ENCODE data around the gene ZFP42.
"Not testable (repeated sequence)": the region's sequence is repeated elsewhere in the genome, so short reads cannot be mapped to it uniquely, and the experiment has no call there.

The ZFP42 gene

DNA sequence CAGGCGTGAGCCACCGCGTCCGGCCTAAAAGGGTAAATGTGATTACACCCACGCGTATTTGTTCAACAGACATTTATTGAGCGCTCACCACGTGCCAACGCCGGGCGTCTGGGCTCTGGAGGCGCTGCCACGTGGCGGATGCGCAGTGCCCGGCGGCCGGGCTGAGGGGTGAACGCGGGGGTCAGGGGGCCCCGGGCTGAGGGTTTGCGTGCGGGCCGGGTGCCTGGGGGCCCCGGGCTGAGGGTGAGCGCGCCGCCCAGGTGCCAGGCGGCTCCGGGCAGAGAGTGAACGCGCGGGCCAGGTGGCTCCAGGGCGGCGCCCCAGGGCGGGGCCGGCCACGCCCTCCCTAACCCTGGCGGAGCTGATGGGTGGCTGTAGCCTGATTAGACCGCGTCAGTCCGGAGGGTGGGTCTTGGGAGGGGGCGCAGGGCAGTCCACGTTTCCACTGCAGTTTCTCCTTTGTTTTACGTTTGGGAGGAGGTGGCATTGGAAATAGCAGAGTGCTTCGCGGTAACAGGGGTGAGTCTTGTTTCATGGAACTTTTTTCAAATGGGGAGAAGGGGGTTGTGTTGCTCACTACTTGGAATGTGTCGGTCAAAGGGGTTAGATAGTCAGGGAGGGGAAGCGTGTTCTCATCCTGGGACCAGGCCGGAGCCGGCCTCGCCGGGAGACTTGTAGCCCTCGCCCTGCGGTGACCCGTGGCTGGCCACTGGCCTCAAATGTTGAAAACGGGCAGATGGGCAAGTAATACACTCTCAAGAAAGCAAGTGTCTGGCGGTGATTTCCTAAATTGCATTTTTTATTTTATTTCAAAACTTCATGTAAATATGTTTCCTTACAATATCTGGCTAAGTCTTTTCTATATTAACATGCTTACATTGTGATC is at the start of gene ZFP42:
TSS of gene ZFP42 (plus strand) at position 450 of the 886 bp plus-strand sequence. CDS start 7,037 bp downstream, outside the sequence.
- DNase-seq = no peak

DNA sequence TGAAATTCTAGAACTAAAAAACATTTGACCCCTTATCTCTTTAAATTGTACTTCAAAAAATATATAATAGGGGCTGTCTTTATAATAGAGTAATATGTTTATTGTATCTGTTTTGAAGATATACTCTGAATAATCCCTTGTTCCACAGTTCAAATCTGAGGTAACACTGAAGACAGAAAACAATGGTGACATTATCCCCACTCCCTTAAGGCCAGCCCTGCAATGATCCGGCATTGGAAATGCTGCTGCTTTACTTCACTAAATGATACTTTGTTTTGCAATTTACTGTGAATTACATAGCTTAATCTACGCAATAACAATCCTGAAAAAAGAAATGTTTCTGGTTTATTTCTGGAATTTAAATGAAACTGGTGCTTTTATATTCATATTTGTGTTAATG is 34.4 kb upstream of the ZFP42 start:
- no peak for DNase-seq

DNA sequence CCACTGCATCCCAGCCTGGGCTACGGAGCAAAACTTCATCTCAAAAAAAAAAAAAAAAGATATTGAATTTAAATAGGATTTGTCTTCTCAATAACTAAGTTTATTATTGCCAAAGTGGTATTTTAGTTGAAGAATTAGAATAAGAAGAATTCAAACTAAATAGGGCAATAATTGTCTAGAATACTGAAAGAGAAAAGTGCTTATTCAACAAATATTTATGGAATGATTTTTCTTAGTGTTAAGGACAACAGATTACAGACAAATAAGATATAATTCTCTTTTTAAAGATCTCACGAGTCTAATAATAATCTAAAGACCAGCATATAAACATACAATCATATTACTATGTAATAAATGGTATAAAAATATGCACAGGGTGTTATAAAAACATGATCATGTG is 33.6 kb upstream of the ZFP42 start:
- no peak for DNase-seq

DNA sequence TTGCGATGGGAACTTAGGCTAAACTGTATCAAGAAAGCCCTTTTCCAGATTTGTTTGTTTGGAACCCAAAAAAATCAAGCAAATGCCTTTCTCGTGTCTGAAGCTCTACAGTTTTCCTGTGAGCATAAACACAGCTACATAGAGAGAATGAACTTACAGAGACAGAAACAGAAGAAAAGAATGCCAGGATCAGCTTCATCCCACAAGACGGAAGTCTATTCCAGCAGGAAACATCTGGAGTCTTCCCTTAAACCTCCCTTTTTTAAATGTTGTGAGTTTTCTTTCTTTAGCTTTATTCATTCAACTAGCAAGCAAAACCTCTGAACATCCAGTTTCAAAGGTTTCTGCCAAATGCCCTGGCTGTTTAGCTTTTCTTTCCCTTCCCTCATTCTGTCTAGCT is 32.6 kb upstream of the ZFP42 start:
- no peak for DNase-seq

DNA sequence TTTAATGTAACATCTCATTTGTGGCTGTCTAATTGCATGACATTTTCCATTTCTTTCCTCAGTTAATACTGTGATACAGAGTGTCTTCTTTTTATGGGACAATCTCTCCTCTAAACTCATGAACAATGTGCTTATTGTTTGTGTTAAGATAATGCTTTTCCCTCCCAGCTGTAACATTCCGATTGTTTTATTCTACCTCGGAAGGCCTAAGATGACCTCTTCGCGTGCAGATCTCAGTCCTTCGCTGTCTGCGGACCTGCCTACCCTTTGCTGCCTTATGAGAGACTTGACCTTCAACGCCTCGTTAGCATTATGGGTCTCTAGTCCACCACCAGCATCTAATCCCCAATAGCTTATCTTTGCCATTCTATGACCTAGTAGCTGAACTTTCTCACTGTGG is 29.8 kb upstream of the ZFP42 start:
- no peak for DNase-seq

DNA sequence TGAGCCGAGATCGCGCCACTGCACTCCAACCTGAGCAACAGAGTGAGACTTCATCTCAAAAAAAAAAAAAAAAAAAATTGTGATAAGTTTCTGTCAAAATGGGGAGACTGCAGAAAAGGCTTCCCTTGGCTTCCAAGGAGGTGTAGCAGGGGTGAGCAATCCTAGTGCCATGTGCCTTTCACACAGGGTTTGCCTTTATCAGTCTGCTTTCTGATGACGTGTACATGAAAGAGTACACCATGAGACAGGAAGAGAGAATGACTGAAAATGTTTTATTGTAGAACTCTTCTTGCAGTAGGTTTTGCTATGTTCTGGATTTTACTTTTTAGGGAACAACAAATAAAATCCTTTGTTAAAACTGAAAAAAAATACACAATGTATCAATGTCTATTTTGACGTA is 23.4 kb upstream of the ZFP42 start:
- DNase-seq = no peak

DNA sequence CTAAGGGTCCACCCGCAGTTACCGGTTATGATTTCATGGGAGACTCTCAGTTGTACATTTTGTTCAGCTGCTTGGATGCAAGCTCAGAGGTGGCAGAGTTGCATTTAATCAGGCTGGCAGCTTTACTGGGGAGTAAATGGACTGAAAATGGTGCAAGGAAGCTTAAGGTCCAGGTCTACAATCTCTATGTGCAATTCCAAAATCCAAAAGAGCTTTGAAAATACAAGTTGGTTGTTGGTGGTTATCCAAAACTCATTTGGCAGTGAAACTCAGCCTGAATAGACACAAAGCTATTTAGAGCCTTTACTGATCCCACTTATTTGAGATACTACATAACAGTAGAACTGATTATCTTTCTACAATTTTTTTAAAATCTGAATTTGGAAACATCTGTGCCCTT is 11.8 kb upstream of the ZFP42 start:
- DNase-seq = no peak

DNA sequence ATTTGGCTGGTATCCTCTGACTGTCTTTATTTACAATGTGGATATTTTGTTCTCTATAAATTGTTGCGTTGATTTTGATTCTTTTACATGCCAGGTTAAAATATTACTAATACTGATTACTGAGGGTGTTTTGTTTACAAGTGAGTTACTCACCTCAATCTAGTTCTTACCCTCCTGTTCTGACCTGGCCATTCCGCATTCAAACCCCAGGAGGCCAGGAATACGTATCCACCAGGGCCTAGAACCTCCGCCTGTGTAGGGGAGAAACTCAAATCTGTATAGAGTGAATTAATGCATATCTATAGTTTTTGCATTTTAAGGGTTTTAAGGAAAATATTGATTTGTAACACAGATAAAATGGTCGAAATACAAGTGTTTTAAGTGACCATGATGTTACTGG is 2.6 kb upstream of the ZFP42 start:
- no peak for DNase-seq

DNA sequence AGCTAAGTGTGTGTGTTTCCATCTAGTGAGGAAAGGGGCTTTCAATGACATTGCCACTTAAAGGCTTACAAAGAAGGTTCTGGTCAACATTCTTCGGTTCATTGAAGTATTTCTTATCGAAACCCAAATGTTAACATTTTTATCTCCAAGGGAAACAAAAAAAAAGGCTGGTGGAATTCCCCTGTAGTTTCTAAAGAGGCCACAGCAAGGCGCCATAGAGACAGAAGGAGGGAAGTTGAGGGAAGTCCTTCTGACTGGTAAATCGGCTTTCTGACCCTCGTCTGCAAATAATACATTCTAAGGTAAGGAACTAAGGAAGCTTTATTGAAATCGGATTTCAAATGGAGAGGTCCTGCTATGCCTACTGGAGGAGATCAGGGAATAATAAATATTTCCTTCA is 1.7 kb upstream of the ZFP42 start:
- DNase-seq = no peak

DNA sequence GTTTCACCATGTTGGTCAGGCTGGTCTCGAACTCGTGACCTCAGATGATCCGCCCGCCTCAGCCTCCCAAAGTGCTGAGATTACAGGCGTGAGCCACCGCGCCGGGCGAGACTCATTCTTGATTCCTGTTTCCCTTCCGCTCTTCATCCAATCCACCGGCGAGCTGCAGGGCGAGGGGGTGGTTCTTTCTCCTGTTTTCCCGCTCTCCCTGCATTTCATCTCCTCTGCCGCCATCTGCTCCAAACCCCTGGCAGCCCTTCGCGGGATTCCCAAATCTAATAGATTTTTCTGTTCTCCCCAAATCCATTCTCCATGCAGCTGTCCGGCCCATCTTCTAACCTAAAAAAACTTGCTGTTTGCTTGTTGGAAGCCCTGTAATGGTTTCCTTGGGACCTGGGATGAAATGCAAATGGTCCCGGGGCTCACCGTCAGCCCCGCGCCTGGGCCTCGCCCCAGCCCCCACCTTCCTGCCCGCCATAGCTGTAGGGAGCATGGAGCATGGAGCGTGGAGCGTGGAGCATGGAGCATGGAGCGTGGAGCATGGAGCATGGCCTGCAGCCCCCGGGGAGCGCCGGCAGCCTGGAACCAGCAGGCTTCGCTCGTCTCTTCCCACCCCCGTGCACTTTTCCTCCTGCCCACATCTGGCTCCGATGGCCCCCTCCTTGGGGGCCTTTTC is 1.1 kb downstream of the ZFP42 start:
- no peak for DNase-seq

DNA sequence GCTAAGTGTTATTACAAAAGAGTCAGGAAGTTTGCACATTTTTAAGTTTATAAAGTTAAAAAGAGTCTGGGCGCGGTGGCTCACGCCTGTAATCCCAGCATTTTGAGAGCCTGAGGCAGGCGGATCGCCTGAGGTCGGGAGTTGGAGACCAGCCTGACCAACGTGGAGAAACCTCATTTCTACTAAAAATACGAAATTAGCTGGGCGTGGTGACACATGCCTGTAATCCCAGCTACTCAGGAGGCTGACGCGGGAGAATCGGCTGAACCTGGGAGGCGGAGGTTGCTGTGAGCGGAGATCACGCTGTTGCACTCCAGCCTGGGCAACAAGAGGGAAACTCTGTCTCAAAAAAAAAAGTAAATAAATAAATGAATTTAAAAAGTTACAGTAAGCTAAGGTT is 2.4 kb downstream of the ZFP42 start:
- DNase-seq = not testable (repeated sequence)

DNA sequence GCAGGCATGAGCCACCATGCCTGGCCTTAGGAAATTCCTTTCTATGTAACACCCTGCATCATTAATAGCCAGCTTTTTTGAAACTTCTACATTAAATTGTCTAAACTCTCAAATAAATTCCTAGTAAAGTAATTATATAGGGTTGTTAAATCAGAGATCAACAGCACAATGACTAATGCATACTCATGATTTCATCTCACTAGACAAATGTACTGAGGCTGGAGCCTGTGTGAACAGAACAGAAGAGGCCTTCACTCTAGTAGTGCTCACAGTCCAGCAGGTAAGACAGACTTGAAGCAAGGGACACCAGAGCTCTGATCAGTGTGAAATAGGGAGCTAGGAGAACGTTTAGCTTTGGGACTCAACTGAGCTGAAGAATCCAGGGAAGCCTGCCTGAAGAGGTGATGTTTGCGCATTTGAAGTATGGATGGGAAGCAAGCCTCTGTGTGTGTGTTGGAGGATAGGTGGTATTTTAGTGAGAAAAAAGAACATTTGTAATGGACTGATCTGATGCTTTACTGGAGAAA is 3.9 kb downstream of the ZFP42 start:
- DNase-seq = no peak

DNA sequence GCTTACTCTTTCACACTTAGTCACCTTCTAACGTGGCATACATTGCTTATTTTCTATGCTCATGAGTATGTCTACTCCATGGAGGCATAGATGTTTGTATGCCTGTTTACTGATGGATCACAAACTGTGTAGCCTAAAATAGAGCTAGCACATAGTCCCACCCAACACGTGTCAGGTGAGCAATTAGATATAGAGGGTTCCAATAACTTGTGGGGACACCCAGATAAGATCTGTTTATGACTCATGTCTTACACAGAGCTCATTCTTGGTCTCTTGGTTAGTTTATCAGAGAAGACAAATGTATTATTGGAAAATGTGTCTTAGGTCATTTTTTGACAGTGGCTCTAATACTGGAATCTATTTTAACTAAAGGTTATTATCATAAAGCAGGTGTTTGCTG is 6.8 kb downstream of the ZFP42 start:
- DNase-seq = no peak

DNA sequence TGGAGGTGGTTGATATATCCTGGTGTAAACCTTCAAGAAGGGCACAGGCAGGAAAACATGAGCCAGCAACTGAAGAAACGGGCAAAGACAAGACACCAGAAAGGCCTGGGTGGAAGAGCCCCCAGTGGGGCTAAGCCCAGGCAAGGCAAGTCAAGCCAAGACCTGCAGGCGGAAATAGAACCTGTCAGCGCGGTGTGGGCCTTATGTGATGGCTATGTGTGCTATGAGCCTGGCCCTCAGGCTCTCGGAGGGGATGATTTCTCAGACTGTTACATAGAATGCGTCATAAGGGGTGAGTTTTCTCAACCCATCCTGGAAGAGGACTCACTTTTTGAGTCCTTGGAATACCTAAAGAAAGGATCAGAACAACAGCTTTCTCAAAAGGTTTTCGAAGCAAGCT is 7.2 kb downstream of the ZFP42 start:
- DNase-seq = no peak

DNA sequence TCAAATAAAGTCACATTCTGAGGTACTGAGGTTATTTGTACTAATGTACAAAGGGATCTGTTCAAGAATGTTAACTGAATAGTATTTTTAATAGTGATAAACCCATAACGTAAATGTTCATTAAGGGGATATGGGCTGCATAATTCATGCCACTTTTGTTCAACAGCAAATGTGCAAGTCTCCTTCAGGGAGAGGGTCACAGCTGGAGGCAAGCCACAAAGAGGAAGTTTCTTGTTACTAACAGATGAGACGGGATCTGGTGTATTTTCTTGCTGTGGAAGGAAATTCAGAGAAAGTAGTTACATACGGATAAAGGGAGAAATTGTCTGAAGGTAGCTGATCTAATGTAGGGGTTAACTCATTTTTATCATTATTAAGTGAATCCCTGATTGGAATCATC is 10.0 kb downstream of the ZFP42 start:
- DNase-seq = no peak

DNA sequence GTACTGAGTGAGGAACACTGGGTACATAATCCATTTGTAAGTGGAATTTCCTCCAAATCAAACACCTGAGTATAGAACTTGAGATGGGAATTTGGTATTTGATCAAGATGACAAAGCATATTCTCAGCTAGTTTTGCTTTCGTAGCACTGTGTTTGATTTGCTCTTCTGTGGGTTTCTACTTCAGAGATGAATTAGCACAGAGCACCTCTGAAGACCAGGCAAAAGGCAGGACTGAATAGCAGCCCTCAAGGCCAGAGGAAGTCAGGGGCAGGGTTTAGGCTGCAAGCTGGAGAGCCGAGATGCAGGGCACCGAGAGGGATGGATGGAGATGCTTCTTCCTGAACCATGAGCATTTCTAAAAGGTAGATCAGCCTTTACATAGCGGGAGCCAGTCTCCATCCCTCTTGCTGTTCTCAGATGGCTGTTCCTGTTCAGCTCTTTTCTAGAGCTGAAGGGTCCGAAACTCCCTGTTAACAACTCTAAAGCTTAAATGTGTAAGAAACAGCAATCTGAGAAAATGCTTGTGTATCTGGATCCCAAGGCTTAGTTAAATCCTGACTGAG is 10.8 kb downstream of the ZFP42 start:
- DNase-seq = no peak

DNA sequence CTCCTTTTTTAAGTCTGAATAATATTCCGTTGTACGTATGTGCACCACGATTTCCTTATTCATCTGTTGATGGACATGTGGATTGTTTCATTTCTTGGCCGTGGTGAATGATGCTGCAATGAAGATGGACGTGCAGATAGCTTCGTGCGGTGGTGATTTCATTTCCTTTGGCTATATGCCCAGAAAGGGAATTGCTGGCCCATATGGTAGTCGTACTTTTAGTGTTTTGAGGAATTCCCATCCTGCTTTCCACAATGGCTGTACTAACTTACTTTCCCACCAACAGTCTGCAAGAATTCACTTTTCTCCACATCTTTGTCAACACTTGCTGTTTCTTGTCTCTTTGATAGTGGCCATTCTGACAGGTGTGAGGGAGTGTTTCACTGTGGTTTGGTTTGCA is 12.8 kb downstream of the ZFP42 start:
- DNase-seq = no peak

DNA sequence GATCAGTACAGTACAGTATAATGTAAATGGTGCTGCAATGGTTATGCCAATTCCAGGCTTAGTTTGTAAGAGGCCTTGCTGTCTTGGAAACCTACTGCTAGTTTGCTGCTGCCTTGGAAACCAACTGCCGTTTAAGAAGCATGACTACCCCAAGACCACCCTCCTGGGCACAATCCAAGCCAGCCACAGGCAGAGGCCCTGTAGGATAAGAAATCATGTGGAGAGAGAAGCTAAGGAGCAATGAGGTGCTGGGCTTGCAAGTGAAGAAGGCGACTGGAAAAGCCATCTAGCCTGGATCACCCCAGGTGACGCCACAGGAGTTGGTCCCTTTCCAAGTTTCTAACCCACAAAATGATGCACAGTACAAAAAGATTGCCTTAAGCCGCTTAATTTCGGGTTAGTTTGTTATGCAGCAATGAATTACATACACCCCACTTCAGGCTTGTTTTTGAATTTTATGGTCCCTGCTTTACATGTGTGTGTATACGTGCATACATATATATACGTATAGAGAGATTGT is 16.9 kb downstream of the ZFP42 start:
- no peak for DNase-seq

DNA sequence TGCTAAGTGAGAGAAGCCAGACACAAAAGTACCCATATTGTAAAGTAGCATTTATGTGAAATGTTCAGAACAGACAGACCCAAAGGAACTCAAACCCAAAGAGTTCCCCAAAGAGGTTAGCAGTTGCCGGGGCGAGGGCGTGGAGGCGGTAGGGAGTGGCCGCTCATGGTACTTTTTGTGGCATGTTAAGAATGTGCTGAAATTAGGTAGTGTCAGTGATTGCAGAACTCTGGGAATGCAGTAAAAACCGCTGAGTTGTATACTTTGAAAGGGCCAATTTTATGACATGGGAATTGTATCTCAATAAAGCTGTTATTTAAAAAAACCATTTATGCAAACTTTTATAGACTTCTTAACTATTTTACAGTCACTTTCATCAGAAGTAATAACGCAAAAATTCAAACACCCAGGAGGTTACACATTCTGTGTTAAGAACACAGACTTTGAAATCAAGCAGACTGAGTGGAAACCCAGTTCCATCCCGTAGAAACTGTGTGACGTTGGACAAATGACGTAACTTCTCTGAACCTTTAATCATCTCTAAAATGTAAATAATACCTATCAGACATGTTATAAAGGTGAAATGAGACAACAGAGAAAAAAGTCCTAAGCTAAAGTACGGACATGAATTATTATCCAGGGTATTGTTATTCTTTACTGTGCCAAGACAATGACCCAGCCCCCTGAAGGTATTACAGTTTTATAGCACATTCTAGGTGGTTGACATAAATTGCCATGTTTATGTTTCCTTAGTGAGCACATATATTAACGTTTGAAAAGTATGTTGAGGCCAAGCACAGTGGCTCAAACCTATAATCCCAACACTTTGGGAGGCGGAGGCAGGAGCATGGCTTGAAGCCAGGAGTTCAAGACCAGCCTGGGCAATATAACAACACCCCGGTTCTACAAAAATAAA is 19.7 kb downstream of the ZFP42 start:
- no peak for DNase-seq

DNA sequence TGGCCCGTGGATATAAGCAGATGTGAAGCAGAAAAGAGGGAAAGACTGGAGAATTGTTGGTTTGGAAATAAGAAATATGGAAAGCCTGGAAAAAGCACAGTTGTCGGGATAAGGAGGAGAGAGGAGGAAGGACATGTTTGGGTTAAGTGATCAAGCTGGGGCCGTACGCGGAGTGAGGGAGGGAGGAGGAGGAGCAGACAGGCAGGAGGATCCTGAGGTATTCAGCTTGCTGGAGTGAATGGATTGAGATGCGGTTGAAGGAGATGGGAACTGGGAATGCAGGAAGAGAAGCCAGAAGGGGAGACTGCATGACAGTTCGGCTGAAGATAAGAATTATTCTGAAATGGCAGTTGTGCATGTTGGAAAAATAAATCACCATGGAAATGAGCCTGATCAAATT is 21.2 kb downstream of the ZFP42 start:
- no peak for DNase-seq

DNA sequence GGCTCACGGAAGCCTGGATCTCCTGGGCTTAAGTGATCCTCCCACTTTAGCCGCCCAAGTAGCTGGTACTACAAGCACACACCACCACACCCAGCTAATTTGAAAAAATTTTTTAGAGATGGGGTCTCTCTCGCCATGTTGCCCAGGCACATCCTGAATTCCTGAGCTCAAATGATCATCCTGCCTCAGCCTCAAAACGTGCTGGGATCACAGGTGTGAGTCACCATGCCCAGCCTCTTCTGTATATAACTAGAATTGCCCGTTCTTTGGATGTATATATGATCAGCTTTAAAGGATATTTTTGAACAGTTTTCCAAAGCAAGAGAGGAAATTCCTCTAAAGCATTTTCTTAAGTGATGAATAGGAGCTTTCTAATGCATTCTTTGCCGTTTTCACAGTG is 22.7 kb downstream of the ZFP42 start:
- no peak for DNase-seq

DNA sequence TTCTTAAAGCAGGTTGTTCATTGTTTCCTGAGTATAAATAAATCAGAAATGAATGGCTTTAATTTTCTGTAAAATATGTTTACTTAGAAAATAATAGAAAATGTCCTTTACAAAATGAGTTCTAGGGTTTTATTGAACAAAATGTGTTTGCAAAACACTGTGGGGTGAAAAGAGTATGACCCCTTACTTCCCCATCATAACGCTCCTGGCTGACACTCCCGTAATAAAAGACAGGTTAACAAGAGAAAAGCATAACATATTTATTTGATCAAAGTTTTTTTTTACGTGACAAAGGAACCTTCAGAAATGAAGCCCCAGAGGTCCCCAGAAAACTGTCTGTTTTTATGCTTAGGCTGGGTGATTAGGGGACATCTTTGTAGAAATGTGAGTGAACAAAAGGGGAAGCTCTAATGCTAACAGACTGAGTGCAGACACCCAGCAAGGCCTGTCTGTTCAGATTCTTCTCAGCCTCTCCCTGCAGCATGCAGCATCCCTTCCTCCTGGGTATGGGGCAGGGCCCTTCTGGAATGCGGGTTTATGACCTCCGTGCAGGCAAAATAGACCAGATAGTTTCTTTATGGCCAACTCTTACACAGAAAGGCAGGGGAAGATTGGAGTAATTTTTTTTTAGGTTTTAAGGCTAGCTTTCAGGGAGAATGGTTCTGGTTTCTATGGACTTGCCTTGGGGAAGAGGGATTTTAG is 26.1 kb downstream of the ZFP42 start:
- no peak for DNase-seq

Data from CD4-positive, alpha-beta T cell treated with Interleukin-1 beta for 1 hour (primary cell).